Heart left ventricle (tissue), 16 donors: ENCODE data around the gene CACNB4. TPM values are rescaled to one million over a fixed set of nuclear protein-coding genes. Genes with fewer than 3 reads are reported as not detected.

Experiments
- ATAC-seq, 4 donors: fragments of 200-7000 bp; cut with Tn5 transposase; one replicate each; pipeline ENCODE4 v1.9.1; 2020 to 2022; ENCODE audit warnings: moderate library complexity in 4 of 4, mild to moderate bottlenecking in 3 of 4, moderate number of reproducible peaks in 1 of 4
- DNase-seq, 5 donors: peaks; one replicate each; pipeline ENCODE4 v3.0.0-alpha.2; 2020
- H3K27ac ChIP-seq, 12 donors: fragments of 200-600 bp; sonication (generic) in 4 of 12; one replicate each; pipeline versions ENCODE4 v1.5.0 to v1.8.0; 2016 to 2022; ENCODE audit warnings: mild to moderate bottlenecking in 2 of 12
- H3K27me3 ChIP-seq, 9 donors: fragments of 200-600 bp; sonication (generic) in 2 of 9; one replicate each; pipeline versions ENCODE4 v1.5.1 to v1.8.0; 2016 to 2022; ENCODE audit warnings: mild to moderate bottlenecking in 3 of 9
- H3K36me3 ChIP-seq, 9 donors: fragments of 200-600 bp; sonication (generic) in 2 of 9; one replicate each; pipeline versions ENCODE4 v1.5.0 to v1.8.0; 2018 to 2022; ENCODE audit warnings: mild to moderate bottlenecking in 2 of 9
- H3K4me1 ChIP-seq, 12 donors: fragments of 200-600 bp; sonication (generic) in 4 of 12; one replicate each; pipeline versions ENCODE4 v1.5.0 to v1.8.0; 2016 to 2022; ENCODE audit warnings: mild to moderate bottlenecking in 3 of 12
- H3K4me3 ChIP-seq, 12 donors: fragments of 200-600 bp; sonication (generic) in 4 of 12; one replicate each; pipeline versions ENCODE4 v1.5.0 to v1.8.0; 2017 to 2022; ENCODE audit warnings: mild to moderate bottlenecking in 9 of 12, moderate library complexity in 4 of 12
- H3K9me3 ChIP-seq, 12 donors: fragments of 200-600 bp; sonication (generic) in 4 of 12; one replicate each; pipeline versions ENCODE4 v1.5.0 to v1.8.0; 2016 to 2022; ENCODE audit warnings: mild to moderate bottlenecking in 1 of 12
- CTCF ChIP-seq, 12 donors: fragments of 200-600 bp; sonication (generic) in 4 of 12; IDR thresholded peaks; one replicate each; pipeline versions ENCODE4 v1.5.0 to v1.8.0; 2018 to 2022; ENCODE audit warnings: antibody characterized with exemption in 12 of 12, mild to moderate bottlenecking in 5 of 12
- POLR2A ChIP-seq, 2 donors: fragments of 450-650 bp; IDR thresholded peaks; one replicate each; pipeline ENCODE4 v1.6.1; 2017; ENCODE audit warnings: antibody characterized with exemption in 2 of 2, mild to moderate bottlenecking in 2 of 2, moderate library complexity in 2 of 2
- WGBS, 4 donors: extraction: QIAGEN DNeasy Blood & Tissue Kit in 2 of 4; methylation state at CpG; one replicate each; pipeline versions ENCODE4 v1.1.5 to v1.1.7; 2013 to 2018; 5-methylcytosine and 5-hydroxymethylcytosine counted together
- intact Hi-C, 10 donors: fragments of 100-400 bp; cut with DNase I; formaldehyde crosslinking; loops; one replicate each; pipeline versions ENCODE4 v1.11.1 to v1.14.2; 2022
- polyA plus RNA-seq, 2 donors: library from polyadenylated mRNA; stranded (reverse); fragments of 200-250 nt; gene quantifications; one replicate each; pipeline ENCODE4 v1.2.3, GENCODE V29; 2013
- total RNA-seq, 9 donors: library from RNA; depleted of rRNA in 2 of 9; stranded (reverse); fragments of >200 nt in 2 of 9; fragmentation: NEBNext Ultra II Directional in 3 of 9; extraction: Animal tissue kit (Norgen Biotek cat#: 25700) in 3 of 9; gene quantifications; one replicate each; pipeline versions ENCODE4 v1.1.0 to v1.2.4, GENCODE V29; 2016 to 2023
- donor health status: ischemic (EF 13 %, LVEDD 7.1; RV severe dilation, severe dysfunction).
- donor health status: healthy with polysubstance abuse.
- donor health status: DM: no; HTN: yes; CAD: no.
- donor health status: DM: no; HTN: no; CAD: no.
- donor health status: ischemic (EF 25% LVEDD 6.9; RV normal size, moderate dysfunction).
- donor health status: ischemic (EF 25% LVEDD 5.7; RV mildly dilated, moderate dysfunction).
- donor health status: healthy.
- donor health status: DM: yes; HTN: yes; CAD: no.
- donor health status: ischemic (EF 35%, LVEDD 5.7; RV mildly dilated, moderate dysfunction).
- donor health status: nonischemic (EF 11% LVEDD 7.7; RV severe dilation, severe dysfunction).
- donor health status: DM: yes; HTN: yes; CAD: no.
- donor health status: PGD.
- donor health status: ischemic (EF 29% LVEDD 5.4; RV normal size, mild dysfunction).
- donor health status: nonischemic (EF 23%, LVEDD 6.1; RV moderate dilation, normal function).

Gene CACNB4
- total and polyA plus RNA-seq, 11 donors: 0.03 to 1.5 (median 0.39) TPM

GRCh38 chr2:151904021-151904420, 194.8 kb downstream of the CACNB4 start:
- Histone ChIP-seq H3K36me3 (no peaks in the 10 kb centered on the region), H3K27me3 (no peaks in the 10 kb centered on the region), H3K27ac (peak overlapping the region in 1 of 12 donors; percentile 61), H3K4me3 (no peak overlapping the region), H3K4me1 (peaks cover 0 to 49% (median 12%) of the 10 kb centered on the region in 12 donors), H3K9me3 (no peaks in the 10 kb centered on the region)
- DNase-seq: no peak
- 86 to 92% (median 90%) methylated on average over 4 of the region's 4 CpGs for WGBS, 4 donors
- no peak for TF ChIP-seq CTCF (IDR thresholded peaks at IDR 0.05)
- TF ChIP-seq POLR2A (IDR thresholded peaks at IDR 0.05): no peak
- intact Hi-C loops: no loop called here
- no peak for ATAC-seq

GRCh38 chr2:151902829-151903228, 196.0 kb downstream of the CACNB4 start:
- Histone ChIP-seq H3K36me3 (no peaks in the 10 kb centered on the region), H3K4me3 (no peak overlapping the region), H3K4me1 (peaks cover 0 to 40% (median 4%) of the 10 kb centered on the region in 12 donors), H3K27me3 (no peaks in the 10 kb centered on the region), H3K27ac (no peak overlapping the region), H3K9me3 (no peaks in the 10 kb centered on the region)
- DNase-seq (no peak), ATAC-seq (no peak)
- intact Hi-C loops: no loop called here
- WGBS, 4 donors: 37 to 59% (median 40%) methylated on average over 3 of the region's 3 CpGs
- TF ChIP-seq POLR2A (IDR thresholded peaks at IDR 0.05): no peak
- TF ChIP-seq CTCF (IDR thresholded peaks at IDR 0.05): no peak

GRCh38 chr2:151900331-151900730, 198.5 kb downstream of the CACNB4 start:
- ATAC-seq: no peak
- H3K27ac ChIP-seq: no peak overlapping the region
- H3K4me1 ChIP-seq: peaks cover 0 to 17% (median 0%) of the 10 kb centered on the region in 12 donors
- no peak for TF ChIP-seq POLR2A (IDR thresholded peaks at IDR 0.05)
- no peak for TF ChIP-seq CTCF (IDR thresholded peaks at IDR 0.05)
- 66 to 73% (median 68%) methylated on average over 6 of the region's 6 CpGs for WGBS, 4 donors
- H3K27me3 ChIP-seq: no peaks in the 10 kb centered on the region
- intact Hi-C loops: no loop called here
- H3K36me3 ChIP-seq: no peaks in the 10 kb centered on the region
- no peak for DNase-seq
- no peak overlapping the region for H3K4me3 ChIP-seq
- peaks cover 0 to 2% (median 0%) of the 10 kb centered on the region in 12 donors for H3K9me3 ChIP-seq

GRCh38 chr2:151899156-151899555, 199.7 kb downstream of the CACNB4 start:
- Histone ChIP-seq H3K27me3 (no peaks in the 10 kb centered on the region), H3K4me3 (no peak overlapping the region), H3K36me3 (no peaks in the 10 kb centered on the region), H3K27ac (no peak overlapping the region), H3K4me1 (peaks cover 0 to 6% (median 0%) of the 10 kb centered on the region in 12 donors), H3K9me3 (peaks cover 0 to 12% (median 2%) of the 10 kb centered on the region in 12 donors)
- WGBS, 4 donors: 86 to 100% (median 98%) methylated on average over 1 of the region's 1 CpG
- intact Hi-C loops: no loop called here
- ATAC-seq: no peak
- TF ChIP-seq CTCF (IDR thresholded peaks at IDR 0.05): no peak
- no peak for TF ChIP-seq POLR2A (IDR thresholded peaks at IDR 0.05)
- no peak for DNase-seq
